Psoas muscle (tissue), 8 donors: ENCODE results near the gene DSG2. TPM values are rescaled to one million over a fixed set of nuclear protein-coding genes. Genes with fewer than 3 reads are reported as not detected.

Experiments used
- ATAC-seq, 4 donors: fragments of 200-7000 bp; cut with Tn5 transposase; one replicate each; pipeline ENCODE4 v1.9.1; 2020; ENCODE audit warnings: moderate library complexity in 3 of 4, mild to moderate bottlenecking in 2 of 4
- DNase-seq, 2 donors: peaks; one replicate each; pipeline ENCODE4 v3.0.0-alpha.2; 2020
- H3K27ac ChIP-seq: fragments of 200-600 bp; one replicate; pipeline ENCODE4 v1.8.0; 2022
- H3K27me3 ChIP-seq, 3 donors: fragments of 200-600 bp in 1 of 3; one replicate each; pipeline versions ENCODE4 v1.6.1 to v1.8.0; 2013 to 2022; ENCODE audit warnings: low read length in 2 of 3, mild to moderate bottlenecking in 2 of 3, moderate library complexity in 1 of 3; ENCODE audit not compliant: insufficient read depth in 3 of 3
- H3K36me3 ChIP-seq, 2 donors: fragments of 200-600 bp in 1 of 2; one replicate each; pipeline versions ENCODE4 v1.6.1 to v1.8.0; 2013 to 2022; ENCODE audit warnings: low read depth in 1 of 2, mild to moderate bottlenecking in 1 of 2, moderate library complexity in 1 of 2; ENCODE audit not compliant: insufficient read depth in 1 of 2
- H3K4me1 ChIP-seq: fragments of 200-600 bp; one replicate; pipeline ENCODE4 v1.8.0; 2022
- H3K4me3 ChIP-seq: fragments of 200-600 bp; one replicate; pipeline ENCODE4 v1.8.0; 2022; ENCODE audit warnings: mild to moderate bottlenecking
- H3K9me3 ChIP-seq: fragments of 200-600 bp; one replicate; pipeline ENCODE4 v1.8.0; 2022
- CTCF ChIP-seq: fragments of 200-600 bp; IDR thresholded peaks from one replicate; pipeline ENCODE4 v1.8.0; 2022; ENCODE audit warnings: antibody characterized with exemption
- WGBS, 3 donors: extraction: QIAGEN DNeasy Blood & Tissue Kit; methylation state at CpG; one replicate each; pipeline versions ENCODE4 v1.1.6 to v1.1.7; 2013; 5-methylcytosine and 5-hydroxymethylcytosine counted together
- intact Hi-C, 2 donors: fragments of 100-400 bp; cut with DNase I; formaldehyde crosslinking; loops; one replicate each; pipeline versions ENCODE4 v1.11.0 to v1.14.2; 2022
- polyA plus RNA-seq, 3 donors: library from polyadenylated mRNA; stranded (reverse); fragments of 200-250 nt; gene quantifications; one replicate each; pipeline ENCODE4 v1.2.3, GENCODE V29; 2013
- total RNA-seq, 4 donors: library from RNA; stranded (reverse); fragmentation: NEBNext Ultra II Directional in 2 of 4; extraction: Animal tissue kit (Norgen Biotek cat#: 25700) in 2 of 4; gene quantifications; one replicate each; pipeline versions ENCODE4 v1.2.1 to v1.2.4, GENCODE V29; 2021 to 2023
- donor health status: healthy with polysubstance abuse.
- donor health status: DM: no; HTN: no; CAD: no; lungs with moderate emphysema.
- donor health status: Bipolar disorder and iron deficiency.
- donor health status: healthy.
- donor health status: DM: yes; HTN: yes; CAD: no.
- donor health status: DM: no; HTN: no; CAD: no.
- donor health status: DM: no; HTN: no; CAD: no.
- donor health status: DM: yes; HTN: yes; CAD: no.

DSG2 gene
- total and polyA plus RNA-seq, 7 donors, result 0.33 to 1.8 (median 0.93) TPM

GRCh38 chr18:31587529-31587928 lies 89.6 kb downstream of the DSG2 start:
- intact Hi-C loops, result no loop called here
- 90 to 93% (median 91%) methylated on average over 4 of the region's 4 CpGs for WGBS, 3 donors
- Histone ChIP-seq H3K27ac (no peak overlapping the region), H3K9me3 (no peaks in the 10 kb centered on the region), H3K4me3 (no peak overlapping the region), H3K4me1 (no peaks in the 10 kb centered on the region), H3K27me3 (peaks cover 0 to 1% (median 0%) of the 10 kb centered on the region in 3 donors), H3K36me3 (no peaks in the 10 kb centered on the region)
- TF ChIP-seq CTCF, result no peak
- DNase-seq (no peak), ATAC-seq (no peak)

GRCh38 chr18:31590570-31590969 lies 92.6 kb downstream of the DSG2 start:
- no peak for DNase-seq
- intact Hi-C loops, result no loop called here
- Histone ChIP-seq H3K4me1 (no peaks in the 10 kb centered on the region), H3K27ac (no peak overlapping the region), H3K4me3 (no peak overlapping the region), H3K36me3 (no peaks in the 10 kb centered on the region), H3K9me3 (no peaks in the 10 kb centered on the region), H3K27me3 (peaks cover 0 to 3% (median 0%) of the 10 kb centered on the region in 3 donors)
- no peak for ATAC-seq
- WGBS, 3 donors, result 83 to 88% (median 88%) methylated on average over 8 of the region's 8 CpGs
- no peak for TF ChIP-seq CTCF

GRCh38 chr18:31591113-31591512 lies 93.1 kb downstream of the DSG2 start:
- peaks cover 0 to 3% (median 0%) of the 10 kb centered on the region in 3 donors for H3K27me3 ChIP-seq
- H3K27ac ChIP-seq, result no peak overlapping the region
- DNase-seq (no peak), ATAC-seq (no peak)
- no peak overlapping the region for H3K4me3 ChIP-seq
- intact Hi-C loops, result no loop called here
- H3K36me3 ChIP-seq, result no peaks in the 10 kb centered on the region
- no peaks in the 10 kb centered on the region for H3K4me1 ChIP-seq
- TF ChIP-seq CTCF, result no peak
- 71 to 82% (median 72%) methylated on average over 2 of the region's 2 CpGs for WGBS, 3 donors
- H3K9me3 ChIP-seq, result no peaks in the 10 kb centered on the region

GRCh38 chr18:31591628-31592027 lies 93.7 kb downstream of the DSG2 start, which contains the start of gene TTR:
TTR (plus strand) TSS chr18:31591877; CDS start chr18:31591903, 26 bp downstream.
- Histone ChIP-seq H3K4me3 (no peak within 1 kb of the TSS), H3K36me3 (no peaks in the 10 kb centered on the region), H3K4me1 (no peaks in the 10 kb centered on the region), H3K9me3 (no peaks in the 10 kb centered on the region), H3K27ac (no peak within 1 kb of the TSS), H3K27me3 (peaks cover 0 to 3% (median 0%) of the 10 kb centered on the region in 3 donors)
- no peak for ATAC-seq
- TF ChIP-seq CTCF, result no peak
- intact Hi-C loops, result no loop called here
- no peak for DNase-seq
- WGBS, 3 donors, result 70 to 74% (median 74%) methylated on average over 5 of the region's 5 CpGs

GRCh38 chr18:31592506-31593157 lies 94.7 kb downstream of the DSG2 start:
- H3K4me1 ChIP-seq, result no peaks in the 10 kb centered on the region
- WGBS, 3 donors, result 67 to 72% (median 70%) methylated on average over 10 of the region's 10 CpGs
- ATAC-seq, result no peak
- no peak for TF ChIP-seq CTCF
- peaks cover 0 to 3% (median 0%) of the 10 kb centered on the region in 3 donors for H3K27me3 ChIP-seq
- H3K4me3 ChIP-seq, result no peak overlapping the region
- DNase-seq, result no peak
- no peak overlapping the region for H3K27ac ChIP-seq
- no peaks in the 10 kb centered on the region for H3K36me3 ChIP-seq
- intact Hi-C loops, result no loop called here
- no peaks in the 10 kb centered on the region for H3K9me3 ChIP-seq
